ENCODE data around the gene STPG1. TPM values are rescaled to one million over a fixed set of nuclear protein-coding genes. Genes with fewer than 3 reads are reported as not detected.

The STPG1 gene
- total and polyA plus RNA-seq, 9 of the 15 experiments (the other 6 are each of a cell fraction or from before 2014, with no cell fraction given): 5.0 to 11.9 (median 8.3) TPM

DNA sequence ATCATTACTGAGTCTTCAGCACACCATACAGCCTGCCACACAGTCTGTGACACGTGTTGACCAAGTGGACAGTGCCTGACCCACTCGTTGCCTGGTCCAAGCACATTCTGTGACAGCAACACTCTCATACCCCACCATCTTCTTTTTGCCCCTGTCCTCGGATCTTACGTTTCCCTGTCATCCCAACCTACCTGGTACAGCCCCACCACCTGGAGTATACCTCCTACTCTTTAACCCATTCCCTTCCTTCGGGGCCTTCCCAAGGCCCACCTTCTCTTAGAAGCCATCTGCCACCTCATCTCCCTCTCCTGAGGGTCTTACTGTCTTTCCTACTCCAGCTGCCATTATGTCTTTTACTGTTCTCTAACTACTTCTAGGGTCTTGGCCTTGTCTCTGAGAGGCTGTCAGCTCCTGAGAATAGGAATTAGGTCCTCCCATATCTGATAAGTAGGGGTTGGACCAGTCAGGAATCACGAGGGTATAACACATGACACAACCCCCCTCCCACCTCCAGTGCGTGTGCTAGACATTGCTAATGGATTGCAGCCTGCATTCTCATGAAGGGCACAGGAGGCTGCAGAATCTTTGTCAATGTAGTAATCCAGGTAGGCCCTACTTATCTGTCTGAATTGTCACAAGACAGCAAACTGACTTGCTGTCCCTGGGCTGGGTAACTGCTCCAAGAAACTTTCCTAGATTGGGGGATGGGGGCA lies 81.5 kb downstream of the STPG1 start (continued):
- TF ChIP-seq, protein P1, sequence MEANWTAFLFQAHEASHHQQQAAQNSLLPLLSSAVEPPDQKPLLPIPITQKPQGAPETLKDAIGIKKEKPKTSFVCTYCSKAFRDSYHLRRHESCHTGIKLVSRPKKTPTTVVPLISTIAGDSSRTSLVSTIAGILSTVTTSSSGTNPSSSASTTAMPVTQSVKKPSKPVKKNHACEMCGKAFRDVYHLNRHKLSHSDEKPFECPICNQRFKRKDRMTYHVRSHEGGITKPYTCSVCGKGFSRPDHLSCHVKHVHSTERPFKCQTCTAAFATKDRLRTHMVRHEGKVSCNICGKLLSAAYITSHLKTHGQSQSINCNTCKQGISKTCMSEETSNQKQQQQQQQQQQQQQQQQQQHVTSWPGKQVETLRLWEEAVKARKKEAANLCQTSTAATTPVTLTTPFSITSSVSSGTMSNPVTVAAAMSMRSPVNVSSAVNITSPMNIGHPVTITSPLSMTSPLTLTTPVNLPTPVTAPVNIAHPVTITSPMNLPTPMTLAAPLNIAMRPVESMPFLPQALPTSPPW (CRISPR knock-in tag; IDR thresholded peaks at IDR 0.05): peak; percentile 72
- TF ChIP-seq, protein P2, sequence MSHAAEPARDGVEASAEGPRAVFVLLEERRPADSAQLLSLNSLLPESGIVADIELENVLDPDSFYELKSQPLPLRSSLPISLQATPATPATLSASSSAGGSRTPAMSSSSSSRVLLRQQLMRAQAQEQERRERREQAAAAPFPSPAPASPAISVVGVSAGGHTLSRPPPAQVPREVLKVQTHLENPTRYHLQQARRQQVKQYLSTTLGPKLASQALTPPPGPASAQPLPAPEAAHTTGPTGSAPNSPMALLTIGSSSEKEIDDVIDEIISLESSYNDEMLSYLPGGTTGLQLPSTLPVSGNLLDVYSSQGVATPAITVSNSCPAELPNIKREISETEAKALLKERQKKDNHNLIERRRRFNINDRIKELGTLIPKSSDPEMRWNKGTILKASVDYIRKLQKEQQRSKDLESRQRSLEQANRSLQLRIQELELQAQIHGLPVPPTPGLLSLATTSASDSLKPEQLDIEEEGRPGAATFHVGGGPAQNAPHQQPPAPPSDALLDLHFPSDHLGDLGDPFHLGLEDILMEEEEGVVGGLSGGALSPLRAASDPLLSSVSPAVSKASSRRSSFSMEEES (CRISPR knock-in tag; IDR thresholded peaks at IDR 0.05): peak; percentile 10; the same call in 1 of the 2 replicates
- TF ChIP-seq ZC3H11A (IDR thresholded peaks at IDR 0.05; ENCODE audit: low read depth, low read length): no peak
- TF ChIP-seq ZNF134 (CRISPR knock-in tag; conservative IDR thresholded peaks at IDR 0.05): no peak
- TF ChIP-seq SMARCC2 (IDR thresholded peaks at IDR 0.05; ENCODE audit: low read depth): no peak
- TF ChIP-seq, protein P3, sequence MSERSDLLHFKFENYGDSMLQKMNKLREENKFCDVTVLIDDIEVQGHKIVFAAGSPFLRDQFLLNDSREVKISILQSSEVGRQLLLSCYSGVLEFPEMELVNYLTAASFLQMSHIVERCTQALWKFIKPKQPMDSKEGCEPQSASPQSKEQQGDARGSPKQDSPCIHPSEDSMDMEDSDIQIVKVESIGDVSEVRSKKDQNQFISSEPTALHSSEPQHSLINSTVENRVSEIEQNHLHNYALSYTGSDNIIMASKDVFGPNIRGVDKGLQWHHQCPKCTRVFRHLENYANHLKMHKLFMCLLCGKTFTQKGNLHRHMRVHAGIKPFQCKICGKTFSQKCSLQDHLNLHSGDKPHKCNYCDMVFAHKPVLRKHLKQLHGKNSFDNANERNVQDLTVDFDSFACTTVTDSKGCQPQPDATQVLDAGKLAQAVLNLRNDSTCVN (CRISPR knock-in tag; IDR thresholded peaks at IDR 0.05): peak; percentile 69; the same call in 1 of the 2 replicates
- TF ChIP-seq, protein P4, sequence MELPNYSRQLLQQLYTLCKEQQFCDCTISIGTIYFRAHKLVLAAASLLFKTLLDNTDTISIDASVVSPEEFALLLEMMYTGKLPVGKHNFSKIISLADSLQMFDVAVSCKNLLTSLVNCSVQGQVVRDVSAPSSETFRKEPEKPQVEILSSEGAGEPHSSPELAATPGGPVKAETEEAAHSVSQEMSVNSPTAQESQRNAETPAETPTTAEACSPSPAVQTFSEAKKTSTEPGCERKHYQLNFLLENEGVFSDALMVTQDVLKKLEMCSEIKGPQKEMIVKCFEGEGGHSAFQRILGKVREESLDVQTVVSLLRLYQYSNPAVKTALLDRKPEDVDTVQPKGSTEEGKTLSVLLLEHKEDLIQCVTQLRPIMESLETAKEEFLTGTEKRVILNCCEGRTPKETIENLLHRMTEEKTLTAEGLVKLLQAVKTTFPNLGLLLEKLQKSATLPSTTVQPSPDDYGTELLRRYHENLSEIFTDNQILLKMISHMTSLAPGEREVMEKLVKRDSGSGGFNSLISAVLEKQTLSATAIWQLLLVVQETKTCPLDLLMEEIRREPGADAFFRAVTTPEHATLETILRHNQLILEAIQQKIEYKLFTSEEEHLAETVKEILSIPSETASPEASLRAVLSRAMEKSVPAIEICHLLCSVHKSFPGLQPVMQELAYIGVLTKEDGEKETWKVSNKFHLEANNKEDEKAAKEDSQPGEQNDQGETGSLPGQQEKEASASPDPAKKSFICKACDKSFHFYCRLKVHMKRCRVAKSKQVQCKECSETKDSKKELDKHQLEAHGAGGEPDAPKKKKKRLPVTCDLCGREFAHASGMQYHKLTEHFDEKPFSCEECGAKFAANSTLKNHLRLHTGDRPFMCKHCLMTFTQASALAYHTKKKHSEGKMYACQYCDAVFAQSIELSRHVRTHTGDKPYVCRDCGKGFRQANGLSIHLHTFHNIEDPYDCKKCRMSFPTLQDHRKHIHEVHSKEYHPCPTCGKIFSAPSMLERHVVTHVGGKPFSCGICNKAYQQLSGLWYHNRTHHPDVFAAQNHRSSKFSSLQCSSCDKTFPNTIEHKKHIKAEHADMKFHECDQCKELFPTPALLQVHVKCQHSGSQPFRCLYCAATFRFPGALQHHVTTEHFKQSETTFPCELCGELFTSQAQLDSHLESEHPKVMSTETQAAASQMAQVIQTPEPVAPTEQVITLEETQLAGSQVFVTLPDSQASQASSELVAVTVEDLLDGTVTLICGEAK (IDR thresholded peaks at IDR 0.05): no peak
- TF ChIP-seq, protein P4 (CRISPR knock-in tag; IDR thresholded peaks at IDR 0.05): no peak
- no peak for TF ChIP-seq RFX5 (IDR thresholded peaks at IDR 0.05; ENCODE audit: low read depth, low read length)
- TF ChIP-seq TAF7 (tag; IDR thresholded peaks at IDR 0.05): peak; percentile 59; the same call in 1 of the 2 replicates
- TF ChIP-seq, protein P5, sequence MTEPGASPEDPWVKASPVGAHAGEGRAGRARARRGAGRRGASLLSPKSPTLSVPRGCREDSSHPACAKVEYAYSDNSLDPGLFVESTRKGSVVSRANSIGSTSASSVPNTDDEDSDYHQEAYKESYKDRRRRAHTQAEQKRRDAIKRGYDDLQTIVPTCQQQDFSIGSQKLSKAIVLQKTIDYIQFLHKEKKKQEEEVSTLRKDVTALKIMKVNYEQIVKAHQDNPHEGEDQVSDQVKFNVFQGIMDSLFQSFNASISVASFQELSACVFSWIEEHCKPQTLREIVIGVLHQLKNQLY (CRISPR knock-in tag; conservative IDR thresholded peaks at IDR 0.05): no peak
- no peak for TF ChIP-seq CBX8 (IDR thresholded peaks at IDR 0.05; ENCODE audit: borderline replicate concordance, extremely low read depth, low read depth, low read length, poor library complexity, severe bottlenecking)
